OCI-LY1 (cell line): ENCODE measurements around the gene ARL14.

Experiments
- EZH2 ChIP-seq: fragments of 200-600 bp; sonication (generic), shearing (Covaris generic); IDR thresholded peaks from 2 replicates; pipeline ENCODE4 v1.8.0; 2017; ENCODE audit warnings: borderline replicate concordance, mixed run types, mild to moderate bottlenecking, antibody characterized with exemption, low read length, moderate library complexity, mixed read lengths
- TF ChIP-seq, protein P1 (sequence below): fragments of 200-600 bp; sonication (generic), shearing (Covaris generic); IDR thresholded peaks from 2 replicates; pipeline ENCODE4 v1.5.1; 2017; ENCODE audit warnings: mild to moderate bottlenecking, antibody characterized with exemption, low read length, moderate library complexity, mixed read lengths

DNA sequence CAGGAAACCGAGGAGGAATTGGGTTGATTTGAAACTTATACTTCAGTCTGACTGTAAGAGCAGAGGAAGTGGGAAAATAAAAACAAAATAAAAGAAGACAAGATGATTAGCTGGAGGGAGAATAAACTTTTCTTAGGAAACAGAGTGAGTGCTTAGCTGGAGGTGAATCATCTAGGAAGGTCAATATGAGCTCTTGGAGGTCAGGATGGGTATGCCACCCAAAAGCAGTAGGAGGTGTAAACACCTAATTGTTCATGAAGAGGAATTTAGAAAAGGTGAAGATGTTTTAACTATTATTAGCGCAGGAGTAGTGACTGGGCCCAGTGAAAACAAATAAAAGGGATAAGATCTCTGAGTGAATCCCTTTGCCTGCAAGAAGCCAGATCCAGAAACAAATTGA is 39.9 kb upstream of the ARL14 start:
- TF ChIP-seq, protein P1, sequence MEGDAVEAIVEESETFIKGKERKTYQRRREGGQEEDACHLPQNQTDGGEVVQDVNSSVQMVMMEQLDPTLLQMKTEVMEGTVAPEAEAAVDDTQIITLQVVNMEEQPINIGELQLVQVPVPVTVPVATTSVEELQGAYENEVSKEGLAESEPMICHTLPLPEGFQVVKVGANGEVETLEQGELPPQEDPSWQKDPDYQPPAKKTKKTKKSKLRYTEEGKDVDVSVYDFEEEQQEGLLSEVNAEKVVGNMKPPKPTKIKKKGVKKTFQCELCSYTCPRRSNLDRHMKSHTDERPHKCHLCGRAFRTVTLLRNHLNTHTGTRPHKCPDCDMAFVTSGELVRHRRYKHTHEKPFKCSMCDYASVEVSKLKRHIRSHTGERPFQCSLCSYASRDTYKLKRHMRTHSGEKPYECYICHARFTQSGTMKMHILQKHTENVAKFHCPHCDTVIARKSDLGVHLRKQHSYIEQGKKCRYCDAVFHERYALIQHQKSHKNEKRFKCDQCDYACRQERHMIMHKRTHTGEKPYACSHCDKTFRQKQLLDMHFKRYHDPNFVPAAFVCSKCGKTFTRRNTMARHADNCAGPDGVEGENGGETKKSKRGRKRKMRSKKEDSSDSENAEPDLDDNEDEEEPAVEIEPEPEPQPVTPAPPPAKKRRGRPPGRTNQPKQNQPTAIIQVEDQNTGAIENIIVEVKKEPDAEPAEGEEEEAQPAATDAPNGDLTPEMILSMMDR, result no peak
- TF ChIP-seq EZH2, result no peak
